Measurements from ENCODE around the gene TMC1.

- TF ChIP-seq POLR2A (IDR thresholded peaks at IDR 0.05) (no peak), CTCF (IDR thresholded peaks at IDR 0.05) (no peak), POLR2AphosphoS5 (IDR thresholded peaks at IDR 0.05) (no peak)
Observed at GRCh38 chr9:72623156-72623555, 101.7 kb downstream of the TMC1 start.

Measured in stomach (tissue), 4 donors.